Panc1 (cell line): Measurements from ENCODE around the gene FAM24B. TPM values are rescaled to one million over a fixed set of nuclear protein-coding genes. Genes with fewer than 3 reads are reported as not detected.

Experiments used
- ATAC-seq: fragments of 200-7000 bp; cut with Tn5 transposase; 2 replicates; pipeline ENCODE4 v1.9.1; 2020; ENCODE audit warnings: mild to moderate bottlenecking, moderate library complexity
- Bru-seq: library from RNA; stranded (reverse); fragments of 400-500 nt; gene quantifications from one replicate; lab custom pipeline; 2021; lab: Mats Ljungman, UMichigan
- BruChase-seq, 2 experiments: library from RNA; stranded (reverse); fragments of 400-500 nt; gene quantifications; one replicate each; lab custom pipeline; 2021; lab: Mats Ljungman, UMichigan
- BruUV-seq: library from RNA; stranded (reverse); fragments of 400-500 nt; replicated peaks from 2 replicates; lab custom pipeline; 2021; lab: Mats Ljungman, UMichigan
- CTCF ChIA-PET: fragments of 300-600 bp; sonication (Branson Sonifier 250); formaldehyde crosslinking; loops from one replicate; lab custom pipeline; 2022; ENCODE audit warnings: antibody characterized with exemption; lab: Charles Lee
- POLR2A ChIA-PET: fragments of 300-600 bp; sonication (Branson Sonifier 250); formaldehyde crosslinking; loops from one replicate; lab custom pipeline; 2022; ENCODE audit warnings: antibody characterized with exemption; lab: Charles Lee
- DNase-seq: peaks from one replicate; pipeline ENCODE4 v3.0.0-alpha.2; 2010; ENCODE audit warnings: low read depth, low spot score
- H3K27ac ChIP-seq: 2 replicates; pipeline ENCODE4 v1.5.1; 2011; ENCODE audit warnings: mild to moderate bottlenecking, low read length, inconsistent platforms
- H3K27me3 ChIP-seq: fragments of 200-500 bp; sonication (Bioruptor generic); 2 replicates; pipeline ENCODE4 v1.6.0; 2014; ENCODE audit warnings: low read length, inconsistent platforms; ENCODE audit not compliant: control insufficient read depth, insufficient read depth
- H3K36me3 ChIP-seq: fragments of 200-500 bp; sonication (Bioruptor generic); 2 replicates; pipeline ENCODE4 v1.5.1; 2014; ENCODE audit warnings: inconsistent platforms, mild to moderate bottlenecking, low read length, moderate library complexity; ENCODE audit not compliant: control insufficient read depth, insufficient read depth
- H3K4me1 ChIP-seq: 2 replicates; pipeline ENCODE4 v1.5.1; 2011; ENCODE audit warnings: inconsistent platforms, mild to moderate bottlenecking, low read length, moderate library complexity; ENCODE audit not compliant: control insufficient read depth, insufficient read depth
- H3K4me3 ChIP-seq, 2 experiments: 2 replicates each; pipeline ENCODE4 v1.5.1; 2011 to 2012; ENCODE audit warnings: low read depth in 2 of 2, low read length in 2 of 2, mild to moderate bottlenecking in 2 of 2, inconsistent platforms in 1 of 2, moderate library complexity in 1 of 2
- H3K9me3 ChIP-seq: fragments of 200-500 bp; sonication (Bioruptor generic); 2 replicates; pipeline ENCODE4 v1.5.1; 2014; ENCODE audit warnings: low read depth, mild to moderate bottlenecking, inconsistent platforms, low read length, moderate library complexity; ENCODE audit not compliant: control insufficient read depth, insufficient read depth
- CTCF ChIP-seq: fragments of 450-650 bp; IDR thresholded peaks from 2 replicates; pipeline ENCODE4 v1.5.1; 2017; ENCODE audit warnings: mild to moderate bottlenecking
- POLR2AphosphoS5 ChIP-seq: IDR thresholded peaks from 2 replicates; pipeline ENCODE4 v1.6.1; 2012; ENCODE audit warnings: mild to moderate bottlenecking, low read depth, low read length, moderate library complexity
- REST ChIP-seq, 2 experiments: IDR thresholded peaks; 2 replicates each; pipeline ENCODE4 v1.6.1; 2011 to 2012; ENCODE audit warnings: low read depth in 2 of 2, control low read depth in 1 of 2, low read length in 1 of 2, mild to moderate bottlenecking in 1 of 2, moderate library complexity in 1 of 2; ENCODE audit not compliant: insufficient read depth in 1 of 2
- SIN3A ChIP-seq: IDR thresholded peaks from 2 replicates; pipeline ENCODE4 v1.6.1; 2012; ENCODE audit warnings: low read depth, mild to moderate bottlenecking, low read length, moderate library complexity, borderline replicate concordance; ENCODE audit not compliant: insufficient read depth
- TCF7L2 ChIP-seq: IDR thresholded peaks from 2 replicates; pipeline ENCODE4 v1.6.1; 2011; ENCODE audit warnings: mild to moderate bottlenecking, low read depth, low read length, inconsistent platforms
- in situ Hi-C: cut with HindIII; loops from 2 replicates; pipeline ENCODE4 v1.10.0; 2016; ENCODE audit warnings: low sequenced_read_pairs, low pct_unique_long_range_greater_than_20kb
- intact Hi-C: fragments of 100-400 bp; cut with micrococcal nuclease; formaldehyde crosslinking; loops from one replicate; pipeline ENCODE4 v1.10.0; 2022; ENCODE audit not compliant: unreplicated experiment
- long read RNA-seq: library from polyadenylated mRNA; unstranded; transcript quantifications from one replicate; pipeline ENCODE4 v2.0.0, GENCODE V29; 2021; ENCODE audit not compliant: unreplicated experiment
- polyA plus RNA-seq: library from polyadenylated mRNA; unstranded; fragments of >200 nt; gene quantifications from one replicate; pipeline ENCODE4 v1.2.1, GENCODE V29; 2012; ENCODE audit warnings: missing spikeins; ENCODE audit not compliant: insufficient read length
- total RNA-seq: library from RNA; stranded (reverse); gene quantifications from one replicate; pipeline ENCODE4 v1.2.1, GENCODE V29; 2021; ENCODE audit not compliant: unreplicated experiment

Gene FAM24B, protein sequence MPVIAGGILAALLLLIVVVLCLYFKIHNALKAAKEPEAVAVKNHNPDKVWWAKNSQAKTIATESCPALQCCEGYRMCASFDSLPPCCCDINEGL
- total RNA-seq (21.3 TPM), Bru-seq, nascent RNA (percentile 94 among the genes with signal in this experiment), BruChase-seq, experiment 1, labeled RNA remaining after a 2-hour chase (percentile 78 among the genes with signal in this experiment), BruChase-seq, experiment 2, labeled RNA remaining after a 6-hour chase (percentile 66 among the genes with signal in this experiment)
- polyA plus RNA-seq = 14.9 TPM
- long read RNA-seq, partial matches to known transcripts = 1 of 10 reads
- long read RNA-seq, other reads (novel, unspliced or antisense) = 2 of 10 reads

DNA sequence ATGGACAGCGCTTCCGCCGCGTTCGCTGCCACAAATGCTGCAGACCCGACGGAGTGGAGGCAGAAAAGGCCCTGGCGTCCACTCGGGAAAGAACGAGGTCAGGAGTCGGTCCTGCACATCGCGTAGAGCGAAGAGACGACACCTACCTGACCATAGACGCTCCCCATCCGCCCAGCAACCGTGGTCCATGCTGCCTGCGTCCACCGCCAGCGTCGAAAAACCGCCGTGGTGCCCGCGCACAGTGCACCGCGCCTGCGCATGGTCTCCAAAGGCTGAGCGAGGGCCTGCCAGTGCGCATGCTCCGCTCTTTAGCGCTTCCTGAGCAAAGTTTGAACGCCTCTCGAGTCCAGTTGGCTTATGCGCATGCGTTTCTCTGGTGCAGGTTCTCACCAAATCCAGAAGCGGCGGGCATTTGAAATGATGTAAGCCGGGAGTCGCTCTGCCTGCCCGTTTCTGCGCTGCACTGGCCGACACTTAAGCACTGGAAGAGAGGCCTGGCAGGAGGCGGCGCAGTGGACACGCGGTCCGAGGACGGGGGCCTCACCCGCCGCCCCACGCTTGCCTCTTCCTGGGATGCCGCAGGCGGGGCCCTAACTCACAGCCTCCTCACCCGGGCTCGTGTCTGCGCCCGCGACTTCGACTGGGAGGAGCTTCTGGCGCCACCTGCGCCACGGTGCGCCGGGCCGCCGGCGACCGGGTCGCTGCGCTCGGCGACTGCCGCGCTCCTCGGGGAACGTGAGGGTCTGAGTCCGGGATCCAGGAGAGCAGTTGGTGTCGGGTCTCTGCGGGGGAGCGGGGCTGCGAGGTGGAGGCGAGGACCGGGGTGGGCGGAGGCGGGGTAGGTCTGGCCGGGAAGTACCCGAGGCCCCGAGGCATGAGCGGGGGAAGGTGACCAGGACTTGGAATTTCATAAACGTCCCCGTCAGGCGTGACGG is at the start of gene FAM24B:
Gene FAM24B, minus strand, starts transcription at position 243 of the 935 bp plus-strand sequence. CDS start 29,066 bp downstream, outside the sequence.
- Histone ChIP-seq H3K9me3 (peaks cover 8% of the 10 kb centered on the region; the same call in 1 of the 2 replicates), H3K27ac (peak within 1 kb of the TSS; percentile 99), H3K36me3 (peaks cover 4% of the 10 kb centered on the region; the same call in 1 of the 2 replicates), H3K4me3 (peak within 1 kb of the TSS; percentile 97), H3K27me3 (no peaks in the 10 kb centered on the region), H3K4me1 (peaks cover 24% of the 10 kb centered on the region)
- ChIA-PET CTCF (no interaction called here), POLR2A (no interaction called here)
- intact Hi-C loops = no loop called here
- no peak; the same call in 1 of the 2 replicates for TF ChIP-seq TCF7L2
- peak; percentile 93 for TF ChIP-seq POLR2AphosphoS5
- TF ChIP-seq SIN3A = peak; percentile 95
- peak in 1 of 2 experiments; percentile 56; a peak in 1 of 4 replicates for TF ChIP-seq REST (IDR thresholded peaks at IDR 0.05; ENCODE audit: insufficient read depth in 1 of 2, low read depth in 2 of 2, low read length in 1 of 2)
- TF ChIP-seq CTCF = no peak
- in situ Hi-C loops = no loop called here
- no TSS peak for BruUV-seq
- ATAC-seq (peak; percentile 92), DNase-seq (peak; percentile 96)

DNA sequence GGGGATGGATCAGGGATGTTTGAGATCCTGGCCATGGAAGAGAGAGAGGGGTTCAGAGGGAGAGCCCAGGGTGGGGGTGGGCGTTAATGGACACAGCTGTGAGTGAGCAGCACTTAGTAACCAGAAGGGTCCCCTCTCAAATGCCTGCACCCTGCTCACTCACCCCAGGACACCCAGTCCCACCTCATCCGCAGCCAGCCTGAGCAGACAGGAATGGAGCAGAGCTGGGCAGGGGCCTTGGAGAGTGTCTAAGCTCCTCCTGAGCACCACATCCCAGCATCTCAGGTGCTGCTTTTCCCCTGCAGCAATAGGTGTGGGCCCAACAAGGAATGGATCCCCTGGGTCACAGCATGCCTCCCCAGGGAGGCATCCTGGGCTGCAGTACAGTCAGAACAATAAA is 36.3 kb upstream of the FAM24B start:
- ChIA-PET POLR2A (no interaction called here), CTCF (no interaction called here)
- Histone ChIP-seq H3K4me1 (no peaks in the 10 kb centered on the region), H3K27ac (no peak overlapping the region), H3K9me3 (no peaks in the 10 kb centered on the region), H3K36me3 (no peaks in the 10 kb centered on the region), H3K4me3 (no peak overlapping the region), H3K27me3 (no peaks in the 10 kb centered on the region)
- ATAC-seq (0 out of 2 replicates have a peak, but pooled peaks have one; percentile 34), DNase-seq (no peak)
- BruUV-seq = no TSS peak
- in situ Hi-C loops = no loop called here
- intact Hi-C loops = no loop called here
- TF ChIP-seq POLR2AphosphoS5 (no peak), CTCF (no peak), TCF7L2 (no peak), REST (IDR thresholded peaks at IDR 0.05; ENCODE audit: insufficient read depth in 1 of 2, low read depth in 2 of 2, low read length in 1 of 2) (no peak), SIN3A (no peak)
